Measurements from ENCODE around the gene DCP2.

DNA sequence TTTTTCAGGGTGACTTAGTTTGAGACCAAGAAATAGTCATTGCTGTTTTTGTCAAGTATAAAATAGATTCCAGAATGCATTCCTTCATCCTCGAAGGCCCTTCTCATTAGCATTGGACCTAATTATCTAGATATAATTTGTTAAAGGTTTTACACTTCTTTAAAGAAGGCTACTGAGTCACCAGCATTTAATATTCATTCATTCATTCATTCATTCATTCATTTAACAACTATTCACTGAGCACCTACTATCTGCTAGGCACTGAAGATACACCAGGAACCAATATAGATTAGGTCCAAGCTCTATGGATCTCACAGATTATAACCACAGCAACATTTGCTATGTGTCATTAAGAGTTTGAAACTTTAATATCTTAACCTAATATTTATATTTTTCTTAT is 43.5 kb upstream of the DCP2 start:
- TF ChIP-seq, protein P1, sequence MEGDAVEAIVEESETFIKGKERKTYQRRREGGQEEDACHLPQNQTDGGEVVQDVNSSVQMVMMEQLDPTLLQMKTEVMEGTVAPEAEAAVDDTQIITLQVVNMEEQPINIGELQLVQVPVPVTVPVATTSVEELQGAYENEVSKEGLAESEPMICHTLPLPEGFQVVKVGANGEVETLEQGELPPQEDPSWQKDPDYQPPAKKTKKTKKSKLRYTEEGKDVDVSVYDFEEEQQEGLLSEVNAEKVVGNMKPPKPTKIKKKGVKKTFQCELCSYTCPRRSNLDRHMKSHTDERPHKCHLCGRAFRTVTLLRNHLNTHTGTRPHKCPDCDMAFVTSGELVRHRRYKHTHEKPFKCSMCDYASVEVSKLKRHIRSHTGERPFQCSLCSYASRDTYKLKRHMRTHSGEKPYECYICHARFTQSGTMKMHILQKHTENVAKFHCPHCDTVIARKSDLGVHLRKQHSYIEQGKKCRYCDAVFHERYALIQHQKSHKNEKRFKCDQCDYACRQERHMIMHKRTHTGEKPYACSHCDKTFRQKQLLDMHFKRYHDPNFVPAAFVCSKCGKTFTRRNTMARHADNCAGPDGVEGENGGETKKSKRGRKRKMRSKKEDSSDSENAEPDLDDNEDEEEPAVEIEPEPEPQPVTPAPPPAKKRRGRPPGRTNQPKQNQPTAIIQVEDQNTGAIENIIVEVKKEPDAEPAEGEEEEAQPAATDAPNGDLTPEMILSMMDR (IDR thresholded peaks at IDR 0.05): no peak
- TF ChIP-seq POLR2A (IDR thresholded peaks at IDR 0.05): no peak
- TF ChIP-seq EP300 (IDR thresholded peaks at IDR 0.05): no peak
